Epidermal melanocyte (primary cell): ENCODE results near the gene ONECUT3.
"Not testable (repeated sequence)": the region's sequence is repeated elsewhere in the genome, so short reads cannot be mapped to it uniquely, and the experiment has no call there.

Experiments used
- DNase-seq: peaks from one replicate; pipeline ENCODE4 v3.0.0; 2011; ENCODE audit warnings: low spot score; ENCODE audit not compliant: insufficient read length

Gene ONECUT3

GRCh38 chr19:1791879-1792278 is 38.6 kb downstream of the ONECUT3 start:
- DNase-seq = no peak

- DNase-seq = no peak
Measured at GRCh38 chr19:1794424-1795172, 41.3 kb downstream of the ONECUT3 start.

- DNase-seq = no peak
Measured at GRCh38 chr19:1796395-1797142, 43.3 kb downstream of the ONECUT3 start.

DNA sequence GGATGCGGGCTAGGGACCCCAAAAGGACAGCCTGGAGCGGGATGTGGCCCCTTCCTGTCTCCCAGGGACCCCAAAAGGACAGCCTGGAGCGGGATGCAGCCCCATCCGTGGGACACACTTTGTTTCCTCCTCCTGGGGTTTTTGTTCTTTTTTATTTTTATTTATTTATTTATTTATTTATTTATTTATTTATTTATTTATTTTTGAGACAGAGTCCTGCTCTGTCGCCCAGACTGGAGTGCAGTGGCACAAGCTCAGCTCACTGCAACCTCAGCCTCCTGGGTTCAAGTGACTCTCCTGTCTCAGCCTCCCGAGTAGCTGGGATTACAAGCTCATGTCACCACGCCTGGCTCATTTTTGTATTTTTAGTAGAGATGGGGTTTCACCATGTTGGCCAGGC is 44.0 kb downstream of the ONECUT3 start:
- not testable (repeated sequence) for DNase-seq

DNA sequence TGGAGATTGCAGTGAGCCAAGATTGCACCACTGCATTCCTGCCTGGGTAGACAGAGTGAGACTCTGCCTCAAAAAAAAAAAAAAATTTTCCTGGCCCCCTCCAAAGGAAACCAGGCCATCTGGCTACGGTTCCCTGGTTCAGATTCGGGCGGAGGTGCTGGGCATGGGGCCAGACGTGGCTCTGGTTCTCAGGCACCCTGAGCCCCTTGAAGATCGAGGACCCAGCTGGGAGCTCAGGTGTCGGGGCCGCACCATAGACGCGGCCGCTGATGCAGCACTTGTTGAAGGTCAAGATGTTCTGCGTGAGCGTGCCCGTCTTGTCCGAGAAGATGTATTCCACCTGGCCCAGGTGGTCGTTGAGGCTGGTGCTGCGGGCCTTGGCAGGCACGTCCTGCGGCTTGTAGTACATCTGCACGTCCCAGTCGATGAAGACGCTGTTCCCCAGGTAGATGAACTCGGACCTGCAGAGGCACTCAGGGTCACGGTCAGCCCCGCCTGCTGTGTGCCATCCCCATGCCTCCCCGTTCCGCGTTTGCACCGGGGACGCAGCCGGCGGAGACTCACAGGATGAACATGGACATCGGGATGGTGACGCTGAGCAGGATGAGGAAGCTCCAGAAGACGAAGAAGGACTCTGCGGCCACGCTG is 46.5 kb downstream of the ONECUT3 start:
- DNase-seq = no peak

DNA sequence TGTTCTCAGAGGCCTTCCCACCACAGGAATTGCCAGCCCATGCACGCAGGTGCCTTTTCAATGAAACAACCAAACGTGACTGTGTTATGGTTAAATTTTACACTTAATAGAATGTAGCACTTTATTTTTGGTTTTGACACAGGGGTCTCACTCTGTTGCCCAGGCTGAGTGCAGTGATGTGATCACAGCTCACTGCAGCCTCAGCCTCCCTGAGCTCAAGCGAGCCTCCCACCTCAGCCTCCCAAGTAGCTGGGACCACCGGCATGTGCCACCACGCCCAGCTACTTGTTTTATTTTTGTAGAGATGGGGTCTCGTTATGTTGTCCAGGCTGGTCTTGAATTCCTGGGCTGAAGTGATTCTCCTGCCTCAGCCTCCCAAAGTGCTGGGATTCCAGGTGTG is 51.6 kb downstream of the ONECUT3 start:
- DNase-seq = no peak

GRCh38 chr19:1805401-1806183 is 52.3 kb downstream of the ONECUT3 start:
- no peak for DNase-seq

DNA sequence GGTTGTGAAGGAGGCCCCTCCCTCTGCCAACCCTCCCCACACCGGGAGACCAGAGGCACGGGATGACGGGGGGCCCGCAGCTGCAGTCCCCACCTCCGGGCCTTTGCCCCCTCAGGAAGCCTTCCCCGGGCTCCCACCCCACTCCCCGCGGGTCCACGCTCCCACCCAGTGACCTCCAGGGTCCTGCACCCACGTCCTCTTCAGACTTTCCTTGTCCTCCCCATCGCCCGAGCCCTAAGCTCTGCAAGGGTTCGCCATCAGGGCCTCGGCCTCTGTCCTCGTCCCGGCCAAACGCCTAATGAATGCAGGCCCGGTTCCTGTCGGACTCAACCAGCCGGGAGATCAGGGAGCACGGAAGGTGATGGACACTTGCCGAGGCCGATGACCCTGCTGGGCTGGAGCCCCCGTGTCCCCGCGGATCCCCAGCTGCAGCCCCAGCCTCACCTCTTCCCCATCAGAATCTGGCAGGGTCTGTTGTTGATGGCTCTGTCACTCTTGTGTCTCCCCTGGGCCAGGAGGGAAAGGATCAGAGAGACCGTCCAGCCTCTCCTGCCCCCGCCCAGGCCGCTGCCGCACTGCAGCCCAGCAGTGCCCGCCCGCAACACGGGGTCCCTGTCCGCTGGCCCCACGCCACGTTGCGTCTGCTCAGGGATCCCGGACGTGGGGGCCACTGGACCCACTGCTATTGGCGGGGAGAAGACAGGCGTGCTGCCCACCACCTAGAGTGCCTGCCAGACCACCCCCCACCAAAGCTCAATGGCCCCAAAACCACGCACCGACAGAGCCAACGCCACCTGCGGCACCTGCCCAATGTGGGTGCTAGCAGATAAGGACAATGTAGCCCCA is 53.1 kb downstream of the ONECUT3 start:
- DNase-seq = no peak

GRCh38 chr19:1807030-1807694 is 53.9 kb downstream of the ONECUT3 start:
- no peak for DNase-seq

- DNase-seq = no peak
Measured at GRCh38 chr19:1807695-1808394, 54.5 kb downstream of the ONECUT3 start.

DNA sequence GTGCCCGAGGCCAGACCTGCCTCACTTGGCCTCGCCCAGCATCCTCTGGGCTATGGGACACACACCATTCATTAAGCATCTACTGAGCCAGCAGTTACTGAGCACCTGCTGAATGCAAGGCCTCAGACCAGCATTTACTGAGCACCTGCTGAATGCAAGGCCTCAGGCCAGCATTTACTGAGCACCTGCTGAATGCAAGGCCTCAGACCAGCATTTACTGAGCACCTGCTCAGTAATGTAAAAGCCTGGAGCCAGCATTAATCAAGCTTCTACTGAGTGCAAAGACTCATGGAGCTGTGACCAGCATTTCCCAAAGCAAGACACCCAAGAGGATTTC is 55.1 kb downstream of the ONECUT3 start:
- DNase-seq = no peak

- no peak for DNase-seq
Measured at GRCh38 chr19:1809678-1810077, 56.4 kb downstream of the ONECUT3 start.

DNA sequence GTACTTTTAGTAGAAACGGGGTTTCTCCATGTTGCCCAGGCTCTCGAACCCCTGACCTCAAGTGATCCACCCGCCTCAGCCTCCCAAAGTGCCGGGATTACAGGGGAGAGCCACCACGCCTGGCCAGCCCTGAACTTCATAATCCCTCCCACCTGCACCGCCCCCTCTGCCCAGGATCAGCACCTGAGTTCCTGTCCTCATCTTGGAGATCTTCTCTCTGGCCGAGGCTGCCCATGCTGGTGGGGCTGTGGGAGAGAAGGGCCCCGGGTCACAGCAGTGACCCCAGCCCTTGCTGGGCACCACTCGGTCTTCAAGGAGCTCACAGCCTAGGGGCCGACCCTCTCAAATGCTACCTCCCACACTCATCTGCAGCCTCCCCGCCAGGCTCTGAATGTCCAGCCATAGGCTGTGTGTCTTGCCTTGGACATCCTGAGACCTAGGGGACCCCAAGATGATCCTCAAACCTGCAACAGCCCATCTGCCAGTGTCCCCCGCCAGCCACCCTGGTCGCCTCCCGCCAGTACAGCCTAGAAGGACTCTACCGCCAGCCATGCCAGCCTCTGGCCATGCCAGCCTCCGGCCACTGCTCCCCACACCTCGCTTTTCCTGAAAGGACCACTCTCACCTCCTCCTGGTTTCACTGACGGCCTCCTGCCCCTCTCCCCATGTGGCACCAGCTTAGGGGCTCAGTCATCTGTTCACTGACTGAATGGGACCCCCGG is 57.3 kb downstream of the ONECUT3 start:
- no peak for DNase-seq

DNA sequence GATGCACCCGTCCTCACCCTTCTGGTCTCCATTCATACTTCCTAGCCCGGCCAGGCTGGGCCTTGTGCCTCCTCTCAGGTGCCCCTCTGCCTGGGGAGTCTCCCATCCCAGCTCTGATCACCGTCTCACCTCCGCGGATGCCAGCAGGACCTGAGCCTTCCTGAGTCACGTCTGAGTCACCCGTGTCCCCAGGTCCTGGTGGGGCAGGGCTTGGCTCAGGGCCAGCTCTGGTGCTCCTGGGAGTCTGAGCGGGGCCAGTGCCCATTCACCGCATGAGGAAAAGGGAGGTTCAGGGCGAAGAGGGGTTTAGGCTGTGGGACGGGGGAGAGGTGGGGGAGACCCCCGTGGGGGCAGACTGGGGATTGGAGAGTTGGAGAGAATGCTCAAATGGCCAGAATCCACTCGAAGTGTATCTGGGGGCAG is 58.2 kb downstream of the ONECUT3 start:
- no peak for DNase-seq

GRCh38 chr19:1811942-1812425 is 58.7 kb downstream of the ONECUT3 start, which contains the start of gene ATP8B3:
TSS of gene ATP8B3 (minus strand) at chr19:1812276. CDS start at chr19:1811736, 540 bp downstream.
- DNase-seq = no peak

- DNase-seq = peak; percentile 100
Measured at GRCh38 chr19:1812426-1813191, 59.3 kb downstream of the ONECUT3 start.

- DNase-seq = no peak
Measured at GRCh38 chr19:1813192-1814182, 60.2 kb downstream of the ONECUT3 start.
